ENCODE measurements around the gene NEUROD1. TPM values are rescaled to one million over a fixed set of nuclear protein-coding genes. Genes with fewer than 3 reads are reported as not detected.

NEUROD1 gene
- total and polyA plus RNA-seq, 7 experiments from 2014 or later, result not detected

DNA sequence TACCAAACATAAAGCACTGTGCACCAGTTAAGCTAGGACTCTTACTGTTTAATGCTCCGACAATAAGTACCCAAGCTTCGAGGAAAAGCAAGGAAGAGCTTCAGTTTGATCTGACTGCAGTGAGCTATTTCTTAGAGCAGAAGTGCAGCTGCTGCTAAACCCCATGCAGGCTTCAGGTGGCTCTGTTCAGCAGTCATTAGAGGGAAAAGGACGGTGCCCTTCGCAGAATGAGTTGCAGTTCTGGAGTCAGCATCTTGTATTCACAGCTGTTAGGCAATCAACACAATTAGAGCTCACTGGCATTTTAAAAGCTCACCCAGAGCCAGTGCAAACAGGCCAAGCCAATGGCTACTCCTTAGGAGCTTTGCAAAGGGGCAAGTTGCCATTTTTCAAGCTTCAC is 21.9 kb downstream of the NEUROD1 start:
- H3K9me3 ChIP-seq (ENCODE audit: control insufficient read depth in 2 of 3, low read length in 3 of 3), result no peaks in the 10 kb centered on the region
- H3K4me3 ChIP-seq (ENCODE audit: low read length), result no peak overlapping the region
- H3K27me3 ChIP-seq (ENCODE audit: control insufficient read depth in 2 of 2, insufficient read depth in 2 of 2, low read length in 2 of 2), result peaks cover 0 to 4% of the 10 kb centered on the region in 2 donors
- Mint-ChIP-seq H3K36me3 (peaks cover 0 to 14% (median 0%) of the 10 kb centered on the region in 5 donors), H3K9me3 (peaks cover 0 to 2% (median 0%) of the 10 kb centered on the region in 11 donors), H3K27me3 (peaks cover 46 to 67% (median 52%) of the 10 kb centered on the region in 5 donors), H3K4me1 (peaks cover 4 to 12% (median 10%) of the 10 kb centered on the region in 7 donors), H3K4me3 (no peak overlapping the region), H3K27ac (no peak overlapping the region)
- no peak overlapping the region for H3K27ac ChIP-seq (ENCODE audit: low read depth, low read length)
- intact Hi-C loops (cut with micrococcal nuclease), result no loop called here
- ATAC-seq, result no peak
- ChIA-PET CTCF (interaction anchor here (0.7 kb wide), 1 partner anchor 613 kb away, joined by 3 read pairs; no protein-coding TSS in a partner anchor), POLR2A (interaction anchor here (1.5 kb wide), 1 partner anchor 25 kb away, joined by 3 read pairs; no protein-coding TSS in a partner anchor)
- H3K4me1 ChIP-seq (ENCODE audit: control insufficient read depth in 2 of 2, insufficient read depth in 2 of 2, low read length in 2 of 2), result peaks cover 0 to 4% of the 10 kb centered on the region in 2 donors
- no peak for DNase-seq
- H3K36me3 ChIP-seq (ENCODE audit: control insufficient read depth in 2 of 3, insufficient read depth in 3 of 3, low read length in 3 of 3), result no peaks in the 10 kb centered on the region

DNA sequence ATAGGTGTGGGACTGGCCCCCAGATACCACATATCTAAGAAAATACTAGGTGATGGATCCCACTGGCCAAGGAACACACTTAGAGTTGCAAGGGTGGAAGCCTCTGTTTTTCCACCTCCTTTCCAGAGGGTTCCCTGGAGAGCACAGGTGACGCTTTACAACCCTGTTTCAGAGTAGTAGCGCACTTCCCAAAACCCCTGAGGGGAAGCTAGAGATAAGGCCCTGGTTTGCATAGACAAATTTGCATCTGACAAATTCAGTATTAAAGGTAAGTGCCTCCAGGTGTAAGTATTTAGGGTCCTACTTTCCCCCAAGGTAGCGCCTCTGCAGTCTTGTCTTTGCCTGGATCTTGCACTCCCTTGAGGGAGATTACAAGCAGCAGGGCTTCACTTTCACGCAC is 22.9 kb downstream of the NEUROD1 start:
- Mint-ChIP-seq H3K4me3 (peak overlapping the region; percentile 72 to 90 (median 78)), H3K36me3 (peaks cover 0 to 14% (median 0%) of the 10 kb centered on the region in 5 donors), H3K4me1 (peaks cover 4 to 12% (median 10%) of the 10 kb centered on the region in 7 donors), H3K9me3 (peaks cover 0 to 2% (median 0%) of the 10 kb centered on the region in 11 donors), H3K27me3 (peaks cover 52 to 71% (median 59%) of the 10 kb centered on the region in 5 donors), H3K27ac (no peak overlapping the region)
- H3K9me3 ChIP-seq (ENCODE audit: control insufficient read depth in 2 of 3, low read length in 3 of 3), result no peaks in the 10 kb centered on the region
- no peak overlapping the region for H3K4me3 ChIP-seq (ENCODE audit: low read length)
- intact Hi-C loops (cut with micrococcal nuclease), result no loop called here
- CTCF ChIA-PET, result no interaction called here
- POLR2A ChIA-PET, result interaction anchor here (1.5 kb wide), 1 partner anchor 24 kb away, joined by 3 read pairs; no protein-coding TSS in a partner anchor
- H3K27me3 ChIP-seq (ENCODE audit: control insufficient read depth in 2 of 2, insufficient read depth in 2 of 2, low read length in 2 of 2), result peaks cover 0 to 4% of the 10 kb centered on the region in 2 donors
- no peak overlapping the region for H3K27ac ChIP-seq (ENCODE audit: low read depth, low read length)
- H3K36me3 ChIP-seq (ENCODE audit: control insufficient read depth in 2 of 3, insufficient read depth in 3 of 3, low read length in 3 of 3), result no peaks in the 10 kb centered on the region
- H3K4me1 ChIP-seq (ENCODE audit: control insufficient read depth in 2 of 2, insufficient read depth in 2 of 2, low read length in 2 of 2), result peaks cover 0 to 4% of the 10 kb centered on the region in 2 donors
- DNase-seq, result no peak
- ATAC-seq, result no peak

DNA sequence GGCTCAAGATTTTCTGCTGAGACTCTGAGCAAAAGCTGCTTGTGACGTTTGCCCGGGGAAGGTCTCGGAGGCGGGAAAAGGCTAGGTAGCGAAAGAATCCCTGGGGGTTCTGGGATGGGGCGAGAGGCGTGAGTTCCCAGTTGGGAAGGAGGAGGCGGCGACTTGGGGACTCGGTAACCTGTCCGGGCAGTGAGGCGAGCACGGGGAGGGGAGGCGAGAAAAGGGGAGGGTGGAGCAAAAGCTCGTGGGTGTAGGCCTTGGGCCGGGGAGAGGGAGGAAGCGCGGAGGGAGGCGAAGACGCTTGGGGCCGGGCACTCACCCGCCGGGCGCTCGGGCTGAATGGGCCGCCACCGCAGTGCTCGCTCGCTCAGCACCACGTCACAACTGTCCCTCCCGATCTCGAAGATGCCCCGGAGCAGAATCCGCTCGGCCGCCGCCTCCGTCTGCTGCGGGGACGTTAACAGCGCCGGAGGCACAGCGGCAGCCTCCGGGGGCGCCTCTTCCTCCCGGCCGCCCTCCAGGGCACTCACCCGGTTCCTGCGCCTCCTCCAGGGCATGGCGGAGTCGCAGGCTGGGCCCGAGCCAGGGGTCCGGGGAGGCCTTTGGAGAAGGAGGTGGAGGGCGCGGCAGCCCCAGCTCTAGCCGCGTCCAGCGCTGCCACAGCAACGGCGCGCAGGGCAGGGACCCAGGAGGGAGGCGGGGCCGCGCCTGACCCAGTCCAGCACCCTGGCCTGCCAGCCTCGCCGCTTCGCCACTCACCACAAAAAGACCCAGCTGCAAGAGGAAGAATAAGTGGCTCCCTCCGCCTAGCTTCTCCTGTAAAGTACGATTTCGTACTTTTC is 23.6 kb downstream of the NEUROD1 start, which contains the start of gene CERKL:
CERKL (minus strand) TSS at position 656 of the 842 bp plus-strand sequence; CDS start at position 557, 99 bp downstream.
- Histone ChIP-seq H3K9me3 (ENCODE audit: control insufficient read depth in 2 of 3, low read length in 3 of 3) (no peaks in the 10 kb centered on the region), H3K27ac (ENCODE audit: low read depth, low read length) (no peak within 1 kb of the TSS), H3K27me3 (ENCODE audit: control insufficient read depth in 2 of 2, insufficient read depth in 2 of 2, low read length in 2 of 2) (peaks cover 0 to 4% of the 10 kb centered on the region in 2 donors), H3K4me1 (ENCODE audit: control insufficient read depth in 2 of 2, insufficient read depth in 2 of 2, low read length in 2 of 2) (peaks cover 0 to 4% of the 10 kb centered on the region in 2 donors), H3K4me3 (ENCODE audit: low read length) (peak within 1 kb of the TSS; percentile 22), H3K36me3 (ENCODE audit: control insufficient read depth in 2 of 3, insufficient read depth in 3 of 3, low read length in 3 of 3) (no peaks in the 10 kb centered on the region)
- Mint-ChIP-seq H3K27ac (no peak within 1 kb of the TSS), H3K27me3 (peaks cover 52 to 73% (median 65%) of the 10 kb centered on the region in 5 donors), H3K36me3 (peaks cover 0 to 14% (median 0%) of the 10 kb centered on the region in 5 donors), H3K9me3 (peaks cover 0 to 2% (median 0%) of the 10 kb centered on the region in 11 donors), H3K4me1 (peaks cover 4 to 12% (median 10%) of the 10 kb centered on the region in 7 donors), H3K4me3 (peak within 1 kb of the TSS; percentile 72 to 90 (median 82))
- intact Hi-C loops (cut with micrococcal nuclease), result no loop called here
- POLR2A ChIA-PET, result interaction anchor here (0.7 to 1.5 kb wide), 2 partner anchors 23 to 1731 kb away, joined by 3 read pairs; no protein-coding TSS in a partner anchor
- DNase-seq (peak in 5 of 9 donors; percentile 7 to 34 (median 12)), ATAC-seq (peak; percentile 71)
- CTCF ChIA-PET, result no interaction called here

- Histone ChIP-seq H3K9me3 (ENCODE audit: control insufficient read depth in 2 of 3, low read length in 3 of 3) (no peaks in the 10 kb centered on the region), H3K27me3 (ENCODE audit: control insufficient read depth in 2 of 2, insufficient read depth in 2 of 2, low read length in 2 of 2) (peaks cover 0 to 4% of the 10 kb centered on the region in 2 donors), H3K4me3 (ENCODE audit: low read length) (no peak overlapping the region), H3K27ac (ENCODE audit: low read depth, low read length) (no peak overlapping the region), H3K36me3 (ENCODE audit: control insufficient read depth in 2 of 3, insufficient read depth in 3 of 3, low read length in 3 of 3) (no peaks in the 10 kb centered on the region), H3K4me1 (ENCODE audit: control insufficient read depth in 2 of 2, insufficient read depth in 2 of 2, low read length in 2 of 2) (peaks cover 0 to 4% of the 10 kb centered on the region in 2 donors)
- intact Hi-C loops (cut with micrococcal nuclease), result no loop called here
- Mint-ChIP-seq H3K9me3 (peaks cover 0 to 2% (median 0%) of the 10 kb centered on the region in 11 donors), H3K27ac (no peak overlapping the region), H3K4me3 (peak overlapping the region in 3 of 10 donors; percentile 76 to 83 (median 80)), H3K36me3 (peaks cover 0 to 14% (median 0%) of the 10 kb centered on the region in 5 donors), H3K4me1 (peaks cover 4 to 12% (median 10%) of the 10 kb centered on the region in 7 donors), H3K27me3 (peaks cover 49 to 80% (median 68%) of the 10 kb centered on the region in 5 donors)
- DNase-seq (no peak), ATAC-seq (no peak)
- CTCF ChIA-PET, result interaction anchor here (0.7 kb wide), 2 partner anchors 148 to 585 kb away, joined by 3 read pairs; no protein-coding TSS in a partner anchor
- POLR2A ChIA-PET, result no interaction called here
Observed at GRCh38 chr2:181655519-181655918, 24.8 kb downstream of the NEUROD1 start.

GRCh38 chr2:181649436-181649979 is 30.8 kb downstream of the NEUROD1 start:
- no peak overlapping the region for H3K27ac Mint-ChIP-seq
- intact Hi-C loops (cut with micrococcal nuclease), result no loop called here
- Histone ChIP-seq H3K4me1 (ENCODE audit: control insufficient read depth in 2 of 2, insufficient read depth in 2 of 2, low read length in 2 of 2) (no peaks in the 10 kb centered on the region), H3K4me3 (ENCODE audit: low read length) (no peak overlapping the region), H3K27ac (ENCODE audit: low read depth, low read length) (no peak overlapping the region), H3K36me3 (ENCODE audit: control insufficient read depth in 2 of 3, insufficient read depth in 3 of 3, low read length in 3 of 3) (no peaks in the 10 kb centered on the region), H3K9me3 (ENCODE audit: control insufficient read depth in 2 of 3, low read length in 3 of 3) (no peaks in the 10 kb centered on the region), H3K27me3 (ENCODE audit: control insufficient read depth in 2 of 2, insufficient read depth in 2 of 2, low read length in 2 of 2) (peaks cover 0 to 4% of the 10 kb centered on the region in 2 donors)
- H3K27me3 Mint-ChIP-seq, result peaks cover 46 to 73% (median 50%) of the 10 kb centered on the region in 5 donors
- H3K4me1 Mint-ChIP-seq, result no peaks in the 10 kb centered on the region
- ATAC-seq, result no peak
- no peak for DNase-seq
- H3K9me3 Mint-ChIP-seq, result peaks cover 0 to 2% (median 0%) of the 10 kb centered on the region in 11 donors
- no peak overlapping the region for H3K4me3 Mint-ChIP-seq
- H3K36me3 Mint-ChIP-seq, result no peaks in the 10 kb centered on the region
- CTCF ChIA-PET, result no interaction called here
- POLR2A ChIA-PET, result no interaction called here

GRCh38 chr2:181648478-181649155 is 31.7 kb downstream of the NEUROD1 start:
- Mint-ChIP-seq H3K27ac (no peak overlapping the region), H3K9me3 (peaks cover 0 to 2% (median 0%) of the 10 kb centered on the region in 11 donors), H3K4me3 (no peak overlapping the region), H3K4me1 (no peaks in the 10 kb centered on the region), H3K36me3 (no peaks in the 10 kb centered on the region), H3K27me3 (peaks cover 48 to 70% (median 49%) of the 10 kb centered on the region in 5 donors)
- H3K27ac ChIP-seq (ENCODE audit: low read depth, low read length), result no peak overlapping the region
- DNase-seq (no peak), ATAC-seq (no peak)
- intact Hi-C loops (cut with micrococcal nuclease), result no loop called here
- H3K9me3 ChIP-seq (ENCODE audit: control insufficient read depth in 2 of 3, low read length in 3 of 3), result no peaks in the 10 kb centered on the region
- no peak overlapping the region for H3K4me3 ChIP-seq (ENCODE audit: low read length)
- ChIA-PET POLR2A (no interaction called here), CTCF (no interaction called here)
- H3K36me3 ChIP-seq (ENCODE audit: control insufficient read depth in 2 of 3, insufficient read depth in 3 of 3, low read length in 3 of 3), result no peaks in the 10 kb centered on the region
- H3K4me1 ChIP-seq (ENCODE audit: control insufficient read depth in 2 of 2, insufficient read depth in 2 of 2, low read length in 2 of 2), result no peaks in the 10 kb centered on the region
- H3K27me3 ChIP-seq (ENCODE audit: control insufficient read depth in 2 of 2, insufficient read depth in 2 of 2, low read length in 2 of 2), result peaks cover 0 to 4% of the 10 kb centered on the region in 2 donors

Data from naive thymus-derived CD4-positive, alpha-beta T cell (primary cell).